Head of caudate nucleus (tissue), 42 donors: Measurements from ENCODE around the gene TNC.
A peak's percentile ranks its signal among the peaks of the same experiment; 100 is the strongest.

ENCODE experiments used
- DNase-seq, 42 donors: peaks; one replicate each; pipeline versions ENCODE4 v3.0.0 to v3.0.0-alpha.2; 2020 to 2021; ENCODE audit warnings: mixed read lengths in 7 of 42
- intact Hi-C: fragments of 100-400 bp; cut with DNase I; formaldehyde crosslinking; loops from one replicate; pipeline ENCODE4 v1.15.0; 2022

TNC gene

DNA sequence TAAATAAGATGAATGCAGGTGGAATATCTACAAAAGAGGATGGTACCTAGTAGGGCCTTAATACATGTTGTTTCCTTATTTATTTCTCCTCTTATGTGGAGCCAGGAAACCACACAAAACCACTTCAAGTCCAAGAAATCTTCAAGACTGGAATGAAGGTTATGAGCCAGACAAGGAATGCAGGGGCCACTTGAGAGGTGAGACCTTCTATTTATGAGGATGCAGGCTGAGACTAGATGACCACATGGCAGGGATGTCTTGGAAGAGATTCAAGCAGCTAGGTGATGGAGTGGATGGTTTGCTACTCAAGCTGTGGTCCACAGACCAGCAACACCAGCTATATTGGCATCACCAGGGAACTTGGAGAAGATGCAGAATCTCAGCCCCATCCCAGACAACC is 92.2 kb downstream of the TNC start:
- DNase-seq = no peak
- intact Hi-C loops = no loop called here

DNA sequence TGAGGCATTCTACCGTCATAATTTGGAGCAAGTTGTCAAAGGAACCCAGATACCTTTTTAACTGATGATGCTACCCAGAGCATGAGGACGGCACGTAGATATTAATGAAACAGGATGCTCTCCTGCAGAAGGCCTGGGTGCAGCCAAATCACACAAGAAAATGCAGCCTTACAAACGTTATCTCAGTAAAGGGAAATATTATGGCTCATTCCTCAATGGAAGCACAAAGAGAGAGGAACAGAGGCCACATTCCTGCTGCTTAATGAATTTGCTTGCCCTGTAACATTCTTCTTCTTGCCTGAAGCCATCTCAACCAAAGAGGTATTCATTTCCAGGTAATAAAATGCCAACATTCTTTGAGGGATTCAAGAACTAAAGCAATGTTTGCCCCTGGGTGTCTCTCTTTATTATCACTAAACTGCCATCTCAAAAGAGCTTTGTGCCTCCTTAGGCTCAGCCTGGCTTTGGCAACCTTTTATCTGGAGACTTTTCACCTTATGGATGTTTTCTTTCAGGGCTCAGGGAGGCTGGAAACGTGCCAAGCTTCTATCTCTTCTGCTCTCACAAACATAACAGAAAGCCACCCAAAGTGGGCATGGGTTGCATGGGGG is 92.9 kb downstream of the TNC start:
- intact Hi-C loops = no loop called here
- no peak for DNase-seq

DNA sequence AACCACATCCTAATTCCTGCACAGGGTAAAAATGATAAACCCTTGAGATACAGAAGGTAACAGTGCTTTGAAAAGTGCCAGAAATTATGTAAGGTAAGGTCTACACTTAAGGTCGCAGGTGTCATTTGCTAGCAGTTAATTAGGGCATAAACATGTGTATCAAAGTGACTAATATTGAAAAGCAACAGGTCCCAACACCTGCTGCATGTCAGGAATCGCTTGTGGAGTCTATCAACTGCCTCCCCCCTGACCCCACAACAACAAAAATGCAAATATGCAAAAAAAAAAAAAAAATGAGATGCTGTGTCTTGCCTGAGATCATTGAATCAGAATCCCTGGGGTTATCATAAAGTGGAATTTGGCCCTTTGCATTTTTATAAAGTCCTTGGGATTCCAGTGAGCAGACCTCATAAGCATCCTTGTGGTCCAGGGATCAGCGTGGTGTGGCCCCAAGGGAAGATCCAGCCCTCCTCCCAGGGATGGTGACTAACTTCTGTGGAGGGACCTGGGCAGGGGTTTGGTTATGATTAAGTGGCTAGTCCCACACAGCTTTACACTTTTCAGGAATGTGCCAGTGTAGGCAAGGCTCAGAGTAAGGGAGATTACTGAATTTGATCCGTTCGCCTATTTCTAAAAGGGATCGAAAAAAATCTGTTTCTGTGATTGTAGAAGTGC is 95.1 kb downstream of the TNC start:
- DNase-seq = no peak
- intact Hi-C loops = no loop called here

DNA sequence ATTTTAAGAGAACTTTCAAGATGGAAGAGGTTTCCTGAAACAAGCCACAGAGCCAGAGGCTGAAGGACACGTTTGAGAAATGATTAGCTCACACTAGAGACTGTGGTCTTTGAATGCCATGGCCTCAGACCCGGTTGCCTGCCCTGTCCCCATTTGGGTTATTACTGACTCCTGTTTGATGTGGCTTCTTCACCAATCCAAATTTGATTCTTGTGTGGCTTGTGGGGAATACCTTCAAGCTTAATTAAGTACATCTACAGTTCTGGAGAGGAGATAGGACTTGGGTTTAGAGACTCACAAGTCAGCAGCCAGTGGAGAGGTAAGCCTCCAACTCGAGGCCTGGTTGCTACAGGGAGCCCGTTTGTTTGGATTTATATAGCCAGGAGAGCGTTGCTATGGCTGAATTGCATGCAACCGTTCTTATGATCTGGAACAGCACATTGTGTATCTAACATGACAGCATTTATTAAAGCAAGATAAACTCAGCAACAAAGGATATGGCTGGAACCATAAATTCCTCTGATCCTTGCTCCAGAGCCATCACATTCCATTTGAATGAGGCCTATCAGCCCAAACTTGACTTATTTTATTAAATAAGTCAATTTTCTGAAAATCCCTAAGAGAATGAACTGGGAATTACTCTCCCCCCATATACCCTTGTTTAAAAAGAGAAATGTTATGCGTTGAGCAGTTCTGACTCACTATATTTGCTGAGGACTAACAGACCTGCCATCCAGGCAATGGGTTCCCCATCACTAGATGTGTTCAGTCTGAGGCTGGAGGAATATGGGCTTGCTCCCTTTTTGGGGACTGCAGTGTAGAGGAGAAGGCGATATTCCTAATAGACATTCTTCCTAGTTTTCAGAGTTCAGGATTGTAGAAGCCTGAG is 99.2 kb downstream of the TNC start:
- no peak for DNase-seq
- intact Hi-C loops = no loop called here

DNA sequence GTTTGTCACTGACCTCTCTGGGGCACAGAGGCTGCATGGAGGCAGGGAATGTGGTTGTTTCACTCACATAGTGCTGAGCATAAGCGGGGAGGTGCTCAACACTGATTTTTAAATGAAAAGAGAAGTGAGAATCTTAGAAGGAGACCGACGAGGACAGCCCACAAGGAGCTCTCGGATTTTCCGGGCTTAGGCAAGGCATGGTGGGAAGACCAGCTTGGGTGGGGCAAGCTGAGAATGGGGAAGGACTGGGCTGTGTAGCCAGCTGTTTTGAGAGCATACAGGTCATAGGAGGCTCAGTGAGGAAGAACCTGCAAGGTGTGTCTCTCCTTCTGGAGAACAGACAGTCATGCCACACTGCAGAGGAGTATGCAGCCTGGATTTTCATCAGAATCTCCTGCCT is 101.6 kb downstream of the TNC start:
- no peak for DNase-seq
- intact Hi-C loops = no loop called here

DNA sequence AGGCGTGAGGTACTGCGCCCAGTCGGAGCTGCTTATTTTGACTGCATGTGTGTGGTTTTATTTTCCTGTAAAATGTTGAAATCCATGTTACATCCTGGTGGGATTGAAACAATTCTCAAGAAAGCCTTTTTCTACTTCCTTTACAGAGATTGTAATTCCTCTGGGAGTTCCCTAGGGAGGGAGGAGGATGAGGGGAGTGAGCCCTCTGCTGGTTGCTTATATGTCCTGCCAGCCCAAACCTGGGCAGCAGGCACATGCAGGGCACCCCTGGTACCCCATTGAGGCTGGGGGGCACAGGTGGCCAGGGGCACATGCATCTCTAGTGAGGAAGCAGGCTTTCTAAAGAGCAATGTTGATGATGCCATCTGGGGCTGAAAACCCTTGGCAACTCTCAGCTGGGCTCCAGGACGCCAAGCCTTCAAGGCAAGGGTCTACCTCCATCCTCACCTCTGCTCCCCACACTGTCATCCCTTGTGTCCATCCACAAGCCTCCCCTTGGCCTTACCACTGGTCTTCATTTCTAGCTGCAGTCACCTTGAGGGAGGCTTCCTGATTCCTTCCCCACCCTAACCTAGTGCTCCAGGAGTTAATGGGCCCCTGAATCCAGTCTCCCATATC is 102.8 kb downstream of the TNC start:
- DNase-seq = peak in 27 of 42 donors; percentile 12 to 70 (median 41)

DNA sequence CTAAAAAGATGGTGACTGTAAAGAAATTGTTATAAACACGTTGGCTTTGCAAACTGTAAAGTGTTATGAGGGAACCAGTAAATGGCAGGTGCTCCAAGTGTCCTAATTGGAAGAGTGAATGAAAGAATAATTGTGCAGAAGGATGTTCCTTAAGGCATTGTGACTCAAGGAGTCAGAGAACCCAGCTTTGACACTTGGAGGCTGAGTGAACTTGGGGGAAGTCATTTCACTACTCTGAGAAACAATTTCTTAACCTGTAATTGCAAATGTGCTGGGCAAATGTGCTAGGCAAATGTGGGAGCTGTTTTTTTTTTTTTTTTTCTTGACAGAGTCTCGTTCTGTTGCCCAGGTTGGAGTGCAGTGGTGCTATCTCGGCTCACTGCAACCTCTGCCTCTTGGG is 103.5 kb downstream of the TNC start:
- intact Hi-C loops = loop anchor here (5.0 kb wide), 2 partner anchors 327 to 352 kb away; no protein-coding TSS in a partner anchor
- DNase-seq = no peak

More for the DNA sequence above, 102.8 kb downstream of the TNC start:
- intact Hi-C loops = no loop called here

DNA sequence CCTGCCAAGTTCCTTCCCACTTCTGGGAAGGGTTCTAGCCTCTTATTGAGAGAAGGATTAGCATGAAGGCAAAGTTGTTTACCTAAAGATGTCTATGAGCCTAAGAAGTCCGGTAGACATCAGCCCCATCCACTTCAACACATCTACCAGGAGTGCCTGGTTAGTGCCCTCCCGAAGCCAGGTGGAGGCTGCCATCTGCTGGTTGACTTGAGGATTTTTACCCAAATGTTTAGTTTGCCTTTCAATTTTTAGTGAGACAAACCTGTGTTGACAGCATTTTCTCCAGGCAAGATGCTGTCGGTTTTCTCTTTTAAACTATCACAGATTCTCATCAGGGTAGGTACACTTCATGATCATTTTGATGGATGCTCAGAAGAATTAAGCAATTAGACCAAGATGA is 104.0 kb downstream of the TNC start:
- DNase-seq = peak; percentile 52 to 86 (median 76)
- intact Hi-C loops = loop anchor here (5.0 kb wide), 2 partner anchors 327 to 352 kb away; no protein-coding TSS in a partner anchor

DNA sequence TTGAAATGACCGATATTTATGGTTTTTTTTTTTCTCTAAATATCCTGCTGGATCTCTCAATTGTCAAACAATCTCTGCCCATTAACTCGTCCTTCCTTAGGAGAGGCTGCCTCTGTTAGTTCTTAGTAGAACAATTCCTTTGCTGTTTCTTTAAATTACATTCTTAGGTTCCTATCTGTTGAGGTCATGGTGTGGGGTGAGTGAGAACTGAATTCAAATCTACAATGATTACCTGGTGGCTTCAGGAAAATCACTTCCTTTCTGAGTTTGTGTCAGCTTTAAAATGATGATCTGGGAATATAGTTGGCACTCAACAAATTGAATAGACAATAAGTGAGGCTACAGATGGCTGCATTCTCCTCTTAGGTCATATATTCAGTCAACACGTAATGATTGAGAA is 105.5 kb downstream of the TNC start:
- intact Hi-C loops = loop anchor here (5.0 kb wide), 2 partner anchors 325 to 350 kb away; no protein-coding TSS in a partner anchor
- DNase-seq = no peak

DNA sequence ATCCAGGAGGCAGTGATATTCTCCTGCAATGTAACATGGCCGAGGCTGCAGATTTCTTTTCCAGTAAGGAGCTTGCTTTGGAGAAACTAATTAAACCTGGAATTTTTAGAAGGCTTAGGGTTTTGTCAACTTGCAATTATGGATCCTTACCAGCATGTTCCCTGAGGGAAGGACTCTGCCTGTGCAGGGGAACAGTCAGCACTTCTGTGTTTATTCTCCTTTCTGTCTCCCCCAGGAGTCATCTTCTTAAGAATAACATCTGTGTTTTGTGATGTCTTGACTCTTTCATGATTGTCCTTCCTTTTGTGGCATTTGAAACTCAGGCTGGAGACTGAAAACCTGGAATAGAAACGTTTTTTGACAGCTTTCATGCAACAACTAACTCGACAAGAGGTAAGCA is 107.1 kb downstream of the TNC start:
- intact Hi-C loops = loop anchor here (5.0 kb wide), 2 partner anchors 324 to 349 kb away; no protein-coding TSS in a partner anchor
- DNase-seq = no peak

DNA sequence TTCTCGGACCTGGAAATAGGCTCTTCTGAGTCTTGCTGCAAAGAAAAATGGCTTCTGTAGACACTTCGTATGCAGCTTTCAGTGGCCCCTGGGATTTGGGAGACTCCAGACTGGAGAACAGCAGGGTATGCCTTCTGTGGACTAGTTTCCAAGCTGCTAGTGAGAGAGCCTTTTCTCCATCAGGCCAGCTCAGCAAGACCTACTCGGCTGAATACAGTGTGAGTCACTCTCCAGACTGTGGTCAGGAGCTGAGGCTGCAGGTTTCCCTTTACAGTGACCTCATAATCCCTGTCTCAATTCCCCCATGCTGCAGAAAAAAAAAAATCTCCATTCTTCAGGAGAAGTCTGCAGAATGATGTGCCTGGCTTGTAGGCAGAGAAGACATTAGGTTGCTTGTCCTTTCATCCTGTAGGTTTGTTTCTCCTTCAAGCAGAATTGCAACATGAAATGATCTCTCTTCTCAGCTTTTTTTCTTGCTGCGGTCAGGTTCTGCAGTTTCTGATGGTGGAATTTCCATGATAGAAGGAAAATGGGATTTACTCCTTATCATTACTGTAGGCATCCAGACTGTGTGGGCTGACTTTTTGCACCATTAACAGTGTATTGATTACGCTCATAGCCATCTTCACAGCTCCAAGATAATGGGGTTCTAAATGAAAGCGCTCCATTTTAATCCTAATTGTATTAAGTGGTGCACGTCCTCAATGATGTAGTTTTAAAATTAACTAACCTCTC is 109.3 kb downstream of the TNC start:
- peak in 1 of 42 donors; percentile 11 for DNase-seq
- intact Hi-C loops = no loop called here

DNA sequence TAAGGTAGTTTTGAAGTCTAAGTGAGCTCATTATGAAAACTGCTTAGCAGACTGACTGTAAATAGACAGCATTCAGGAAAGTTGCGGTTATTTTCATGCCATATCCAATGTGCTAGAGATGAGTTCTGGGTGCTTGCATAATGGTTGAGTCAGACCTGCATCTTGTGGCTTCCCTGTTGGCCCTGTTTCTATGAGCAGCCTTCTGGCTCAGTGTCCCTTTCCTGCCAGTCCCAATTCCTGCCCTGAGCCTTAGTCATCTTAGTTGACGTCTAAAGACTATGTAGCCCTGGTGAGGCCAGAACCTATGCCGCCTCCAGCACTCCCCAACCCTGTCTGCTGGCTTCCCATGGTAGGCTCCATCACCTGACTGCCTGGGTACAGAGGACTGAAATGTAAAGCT is 111.3 kb downstream of the TNC start:
- intact Hi-C loops = no loop called here
- DNase-seq = no peak

DNA sequence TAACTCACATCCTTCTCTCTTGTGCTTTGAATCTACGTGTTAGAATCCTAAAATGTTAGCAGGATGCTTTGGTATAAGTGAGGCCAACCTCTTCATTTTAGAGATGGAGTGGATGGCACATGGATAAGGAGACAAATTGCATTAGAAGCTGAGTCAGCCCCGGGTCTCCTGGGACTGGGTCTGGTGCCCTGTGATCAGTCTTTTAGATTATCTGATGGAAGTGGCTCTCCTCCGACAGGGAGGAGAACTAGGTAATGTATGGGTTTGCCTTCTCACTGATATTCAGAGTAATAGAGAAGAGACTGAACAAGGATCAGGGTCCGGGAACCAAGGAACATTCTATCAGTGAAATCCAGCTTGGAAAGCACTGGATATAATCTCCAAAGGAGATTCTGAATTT is 112.6 kb downstream of the TNC start:
- DNase-seq = no peak
- intact Hi-C loops = no loop called here

DNA sequence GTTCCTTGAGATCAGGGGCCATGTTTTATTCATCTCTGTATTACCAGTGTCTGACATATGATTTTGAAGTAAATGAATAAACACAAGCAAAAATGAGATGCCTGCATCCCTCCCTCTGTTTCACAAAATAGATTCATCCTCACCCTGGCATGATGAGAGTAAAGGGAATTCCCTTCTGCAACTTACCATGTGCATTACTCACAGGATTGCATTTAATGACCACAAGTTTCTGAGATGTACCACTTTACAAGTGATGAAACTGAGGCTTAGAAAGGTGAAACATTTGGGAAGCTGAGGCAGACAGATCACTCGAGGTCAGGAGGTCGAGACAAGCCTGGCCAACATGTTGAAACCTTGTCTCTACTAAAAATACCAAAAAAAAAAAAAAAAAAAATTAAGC is 113.4 kb downstream of the TNC start:
- no peak for DNase-seq
- intact Hi-C loops = no loop called here

DNA sequence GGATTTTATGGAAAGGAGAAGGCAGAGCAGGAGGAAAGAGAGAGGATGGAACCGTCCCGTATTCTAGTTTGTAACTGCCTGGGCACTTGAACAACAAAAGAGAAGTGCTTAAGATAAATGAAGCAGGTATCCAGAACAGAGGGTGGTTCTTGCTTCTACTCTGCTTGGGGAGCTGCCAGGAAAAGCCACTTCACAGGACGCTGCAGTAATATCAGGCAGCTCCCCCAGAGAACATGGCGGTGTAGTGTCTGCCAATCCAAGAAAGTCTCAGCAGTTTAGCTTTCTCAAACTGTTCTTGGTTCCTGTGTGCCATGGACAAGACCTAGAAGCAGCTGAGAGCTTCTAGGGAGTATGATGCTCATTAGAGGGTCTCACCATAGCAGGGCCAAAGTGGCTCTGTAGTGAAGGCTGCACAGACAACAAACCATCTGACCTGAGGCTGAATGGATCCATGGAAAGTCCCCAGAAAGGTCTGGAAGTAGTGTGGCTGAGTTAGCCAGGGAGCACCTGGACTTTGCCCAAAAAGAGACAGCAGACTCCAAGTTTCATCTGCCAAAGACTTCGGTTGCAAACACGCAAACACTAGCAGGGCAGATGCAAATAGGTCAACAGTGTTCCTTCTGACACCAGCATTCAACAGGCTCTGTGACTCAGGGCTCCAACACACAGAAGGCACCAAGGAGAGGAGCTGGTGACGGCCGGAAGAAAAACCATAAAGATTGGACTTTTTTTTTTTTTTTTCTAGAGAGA is 115.4 kb downstream of the TNC start:
- no peak for DNase-seq
- intact Hi-C loops = no loop called here

DNA sequence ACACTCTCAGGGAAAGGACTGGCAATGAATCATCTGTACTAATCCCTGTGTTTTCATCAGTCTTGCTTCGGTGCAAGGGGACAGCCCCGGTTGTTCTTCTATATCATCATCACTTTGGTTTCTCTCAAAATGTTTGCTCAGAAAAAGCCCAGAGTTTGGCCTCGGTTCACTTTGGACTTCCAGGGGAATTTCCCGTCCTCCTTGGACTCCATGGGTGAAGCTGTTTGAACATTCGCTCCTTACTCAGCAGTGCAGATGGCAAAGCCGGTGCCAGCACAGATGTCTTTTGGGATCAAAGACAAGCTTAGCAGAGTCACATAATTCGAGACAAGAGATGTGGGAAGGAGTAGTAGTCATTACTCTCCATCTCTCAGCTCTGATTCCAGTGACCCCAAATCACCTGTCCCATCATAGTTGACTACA is 117.7 kb downstream of the TNC start:
- peak in 6 of 42 donors; percentile 7 to 37 (median 12) for DNase-seq
- intact Hi-C loops = no loop called here

DNA sequence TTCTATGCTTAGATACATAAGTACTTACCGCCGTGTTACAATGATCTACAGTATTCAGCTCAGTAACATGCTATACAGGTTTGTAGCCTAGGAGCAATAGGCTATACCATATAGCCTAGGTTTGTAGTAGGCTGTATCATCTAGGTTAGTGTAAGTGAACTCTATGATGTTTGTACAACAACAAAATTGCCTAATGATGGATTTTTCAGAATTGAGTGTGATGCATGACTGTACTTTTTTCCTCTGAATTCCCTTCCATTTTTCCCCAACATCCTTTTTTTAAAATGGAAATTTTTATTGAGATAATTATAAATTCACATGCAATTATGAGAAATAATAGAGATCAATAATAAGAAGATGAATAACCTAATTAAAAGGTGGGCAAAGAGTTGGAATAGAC is 119.6 kb downstream of the TNC start:
- DNase-seq = no peak
- intact Hi-C loops = no loop called here

DNA sequence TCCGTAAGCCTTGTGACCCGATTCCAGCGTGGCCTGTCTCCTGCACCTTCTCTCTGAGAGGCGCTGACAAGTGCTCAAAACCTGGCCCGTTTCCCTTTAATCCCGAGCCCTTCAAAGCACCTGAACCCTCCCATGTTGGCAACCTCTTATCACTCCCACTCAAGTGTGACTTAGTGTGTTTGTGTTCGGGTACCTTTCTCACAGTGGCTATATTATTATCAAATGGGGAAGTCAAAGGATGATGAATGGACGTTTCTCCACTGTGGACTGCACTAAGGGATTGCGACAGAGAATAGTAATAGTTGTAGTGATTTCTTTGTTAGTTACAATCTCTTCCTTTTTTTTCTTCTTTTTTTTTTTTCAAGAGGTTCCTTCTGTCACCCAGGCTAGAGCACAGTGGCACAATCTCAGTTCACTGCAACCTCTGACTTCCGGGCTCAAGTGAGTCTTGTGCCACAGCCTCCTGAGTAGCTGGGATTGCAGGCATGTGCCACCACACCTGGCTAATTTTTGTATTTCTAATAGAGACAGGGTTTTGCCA is 122.2 kb downstream of the TNC start:
- intact Hi-C loops = no loop called here
- peak in 3 of 42 donors; percentile 17 to 49 (median 45) for DNase-seq
